H7 (cell line): ENCODE measurements around the gene RBM17. TPM values are rescaled to one million over a fixed set of nuclear protein-coding genes. Genes with fewer than 3 reads are reported as not detected.

Source experiments
- DNase-seq: peaks from one replicate; pipeline ENCODE4 v3.0.0; 2012
- H3K27me3 ChIP-seq: 2 replicates; pipeline ENCODE4 v1.6.0; 2011; ENCODE audit warnings: mild to moderate bottlenecking, low read length; ENCODE audit not compliant: control insufficient read depth, insufficient read depth
- H3K36me3 ChIP-seq: replicated peaks from 2 replicates; pipeline ENCODE4 v1.5.1; 2011; ENCODE audit warnings: low read length; ENCODE audit not compliant: control insufficient read depth, insufficient read depth
- H3K4me3 ChIP-seq: 2 replicates; pipeline ENCODE4 v1.5.1; 2011; ENCODE audit warnings: low read depth, mild to moderate bottlenecking, control low read depth, low read length, moderate library complexity; ENCODE audit not compliant: insufficient read depth
- total RNA-seq: library from RNA; depleted of rRNA; stranded (reverse); fragments of >200 nt; shearing (Covaris generic); gene quantifications from 2 replicates; pipeline ENCODE4 v1.2.3, GENCODE V29; 2014

Gene RBM17
- total RNA-seq, 1 experiment from 2014 or later = 41.9 TPM

DNA sequence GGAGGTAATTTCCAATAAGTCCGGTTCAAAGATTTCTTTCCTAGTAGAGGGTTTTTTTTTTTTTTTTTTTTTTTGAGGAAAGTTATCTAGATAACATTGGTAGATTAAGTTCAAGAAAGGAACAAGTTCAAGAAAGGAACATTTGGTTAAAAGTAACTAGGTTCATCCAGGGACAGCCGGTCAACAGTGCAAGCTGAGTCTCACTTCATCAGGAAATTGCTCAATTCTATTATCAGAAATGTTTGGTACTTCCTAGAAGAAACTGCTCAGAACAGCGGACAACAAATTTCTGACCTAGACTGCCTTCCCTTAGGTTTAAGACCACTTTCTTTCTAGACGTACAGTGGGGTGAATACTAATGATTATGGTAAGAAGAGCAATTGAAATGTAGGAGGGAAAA is 23.0 kb upstream of the RBM17 start:
- H3K27me3 ChIP-seq = no peaks in the 10 kb centered on the region
- no peak for DNase-seq
- no peaks in the 10 kb centered on the region for H3K36me3 ChIP-seq
- no peak overlapping the region for H3K4me3 ChIP-seq

DNA sequence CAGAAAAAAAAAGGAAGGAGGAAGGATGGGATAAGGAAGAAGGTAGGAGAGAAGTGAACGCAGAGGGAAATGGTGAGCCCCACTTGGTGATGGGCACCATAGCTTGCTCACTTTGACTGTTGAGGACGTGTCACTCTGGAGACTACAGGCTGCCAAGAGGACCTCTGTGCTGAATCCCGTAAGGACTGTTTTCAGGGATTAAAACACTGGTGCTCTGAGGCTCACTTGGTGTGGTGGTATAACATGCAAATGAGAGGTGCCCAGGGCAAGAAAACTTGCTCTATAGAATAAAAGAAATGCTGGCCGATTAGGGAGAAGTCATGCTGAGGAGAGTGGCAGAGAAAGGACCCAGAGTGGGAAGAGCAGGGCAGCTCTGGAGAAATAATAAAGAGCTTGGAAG is 21.4 kb upstream of the RBM17 start:
- Histone ChIP-seq H3K4me3 (no peak overlapping the region), H3K27me3 (no peaks in the 10 kb centered on the region), H3K36me3 (no peaks in the 10 kb centered on the region)
- no peak for DNase-seq

DNA sequence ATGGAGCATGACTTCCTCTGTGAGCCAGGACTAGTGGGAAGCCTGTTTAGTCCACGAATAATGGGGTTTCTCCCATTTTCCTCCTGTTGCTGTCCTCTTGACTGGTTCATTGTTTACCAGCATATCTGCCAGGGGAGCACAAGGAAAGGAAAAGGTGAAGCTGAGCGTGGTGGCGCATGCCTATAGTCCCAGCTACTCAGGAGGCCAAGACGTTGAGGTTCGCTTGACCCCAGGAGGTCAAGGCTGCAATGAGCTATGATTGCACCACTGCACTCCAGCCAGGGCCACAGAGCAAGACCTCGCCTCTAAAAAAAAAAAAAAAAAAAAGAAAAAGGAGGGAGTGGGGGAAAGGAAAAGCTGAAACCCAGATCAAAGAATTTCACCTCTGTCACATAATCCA is 20.8 kb upstream of the RBM17 start:
- Histone ChIP-seq H3K27me3 (no peaks in the 10 kb centered on the region), H3K4me3 (no peak overlapping the region), H3K36me3 (no peaks in the 10 kb centered on the region)
- no peak for DNase-seq

DNA sequence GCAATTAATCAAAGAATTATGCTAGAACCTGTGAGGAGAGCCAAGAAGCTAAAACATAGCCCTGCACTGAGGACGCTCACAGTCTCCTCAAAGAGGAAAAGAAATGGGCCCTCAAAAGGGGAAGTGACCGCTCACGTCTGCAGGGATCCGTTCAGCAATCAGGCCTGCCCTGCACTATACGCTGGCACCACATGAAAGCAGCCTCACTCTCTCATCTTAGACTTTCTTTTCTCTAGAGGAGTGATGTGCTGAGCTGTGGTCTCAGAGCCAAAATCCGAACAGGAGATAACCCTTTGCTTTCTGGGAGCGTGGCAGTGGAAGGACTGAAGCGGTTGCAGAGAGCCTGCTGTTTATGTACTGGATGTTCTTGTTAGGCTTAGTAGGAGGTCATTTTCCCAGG is 20.4 kb upstream of the RBM17 start:
- H3K4me3 ChIP-seq = no peak overlapping the region
- no peaks in the 10 kb centered on the region for H3K36me3 ChIP-seq
- no peak for DNase-seq
- H3K27me3 ChIP-seq = no peaks in the 10 kb centered on the region

DNA sequence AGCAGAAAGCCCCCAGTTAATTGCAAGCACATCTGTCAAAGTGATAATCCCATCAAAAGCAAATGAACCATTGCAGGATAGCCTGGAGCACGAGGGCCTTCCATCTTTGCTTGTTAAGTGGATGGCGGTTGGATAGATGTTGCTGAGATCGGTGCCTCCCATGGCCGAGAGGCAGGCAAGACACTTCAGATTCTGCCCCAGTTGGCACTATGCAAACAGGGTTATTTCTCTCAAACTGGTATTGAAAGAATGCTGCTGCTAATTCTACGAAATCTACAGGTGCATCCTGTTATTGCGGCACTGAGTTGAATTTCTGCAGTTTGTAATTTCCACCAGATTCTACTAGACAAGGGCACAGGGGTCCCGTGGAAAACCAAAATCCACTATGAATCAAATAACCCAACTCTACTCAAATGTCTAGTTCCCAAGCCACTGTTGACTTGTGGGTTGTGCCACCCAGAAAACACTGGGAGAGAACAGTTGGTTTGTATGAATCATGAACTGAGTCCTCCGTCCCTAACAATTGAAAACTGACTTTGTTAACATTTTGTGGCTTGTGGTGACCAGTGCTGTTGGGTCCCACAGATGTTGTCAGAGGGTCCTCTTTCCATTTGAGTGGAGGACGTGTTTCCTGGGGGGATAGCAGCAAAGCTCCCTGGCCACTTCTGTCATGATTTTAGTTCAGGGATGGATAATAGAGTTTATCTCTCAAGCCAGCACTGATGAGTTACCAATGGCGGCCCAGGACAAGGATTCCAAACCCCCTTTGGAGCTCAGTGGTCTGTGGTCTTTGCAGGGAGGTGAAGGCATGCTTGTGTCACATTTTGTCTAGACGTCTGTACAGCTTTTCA is 19.5 kb upstream of the RBM17 start:
- Histone ChIP-seq H3K27me3 (no peaks in the 10 kb centered on the region), H3K4me3 (no peak overlapping the region), H3K36me3 (no peaks in the 10 kb centered on the region)
- DNase-seq = no peak

DNA sequence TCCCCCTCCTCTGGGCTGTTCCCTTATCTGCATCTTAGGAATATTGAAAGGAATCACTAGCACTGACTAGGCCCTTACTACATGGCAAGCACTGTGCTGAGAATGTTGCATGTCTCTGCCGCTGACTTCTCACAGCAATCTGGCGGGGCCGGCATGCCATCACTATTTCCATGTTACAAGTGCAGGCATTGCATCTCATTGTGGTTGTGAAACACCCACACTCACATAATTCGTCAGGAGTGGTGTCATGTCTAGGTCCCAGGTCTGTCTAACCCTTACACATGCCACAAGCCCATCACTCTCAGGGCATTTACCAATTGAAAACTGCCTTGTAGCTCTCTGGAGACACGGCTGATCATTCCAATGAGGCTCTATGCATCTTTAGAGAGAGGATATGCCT is 18.2 kb upstream of the RBM17 start:
- no peak for DNase-seq
- Histone ChIP-seq H3K36me3 (no peaks in the 10 kb centered on the region), H3K4me3 (no peak overlapping the region), H3K27me3 (no peaks in the 10 kb centered on the region; the same call in 1 of the 2 replicates)

DNA sequence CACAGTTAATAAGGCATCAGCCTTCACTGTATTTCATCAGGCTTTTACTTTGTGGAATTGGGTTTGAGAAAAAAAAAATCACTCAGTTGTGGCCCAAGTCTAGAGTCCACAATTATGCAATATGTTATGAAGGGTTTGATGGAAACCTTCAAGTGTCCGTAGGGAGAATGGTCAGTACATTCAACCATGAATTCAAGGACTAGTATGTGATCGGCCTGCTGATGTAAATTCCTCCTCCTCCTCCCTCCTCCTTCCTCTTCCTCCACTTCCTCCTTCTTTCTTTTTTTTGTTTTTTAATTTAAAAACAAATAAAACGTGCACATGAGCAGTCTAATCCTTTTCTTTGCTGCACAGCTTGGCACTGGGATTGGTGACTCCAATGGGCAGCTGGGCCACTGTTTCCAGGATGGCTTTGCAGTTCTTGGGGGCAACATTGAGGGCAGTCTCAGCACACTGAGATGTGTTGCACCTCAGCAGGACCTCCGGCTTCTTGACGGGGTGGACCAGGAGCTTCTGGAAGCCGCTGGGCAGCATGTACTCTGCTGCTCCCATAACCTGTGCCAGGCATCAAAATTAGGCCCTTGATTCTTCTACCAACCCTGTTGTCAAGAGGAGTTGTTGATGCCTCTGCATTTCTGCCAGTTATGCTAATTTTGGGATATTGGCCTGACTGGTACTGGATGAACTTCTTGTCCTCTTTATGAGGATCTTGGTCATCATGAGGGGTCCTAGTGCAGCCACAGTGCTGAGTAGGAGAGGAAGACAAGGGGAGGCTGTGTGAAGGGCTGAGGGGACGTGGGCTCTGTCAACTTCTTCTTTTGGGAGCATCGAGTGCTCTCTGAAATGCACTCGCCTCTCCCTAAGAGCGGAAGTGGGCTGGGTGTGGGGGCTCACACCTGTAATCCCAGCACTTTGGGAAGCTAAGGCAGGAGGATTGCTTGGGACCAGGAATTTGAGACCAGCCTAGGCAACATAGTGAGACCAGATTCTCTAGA is 17.4 kb upstream of the RBM17 start:
- Histone ChIP-seq H3K27me3 (no peaks in the 10 kb centered on the region; the same call in 1 of the 2 replicates), H3K36me3 (no peaks in the 10 kb centered on the region), H3K4me3 (no peak overlapping the region)
- DNase-seq = no peak

DNA sequence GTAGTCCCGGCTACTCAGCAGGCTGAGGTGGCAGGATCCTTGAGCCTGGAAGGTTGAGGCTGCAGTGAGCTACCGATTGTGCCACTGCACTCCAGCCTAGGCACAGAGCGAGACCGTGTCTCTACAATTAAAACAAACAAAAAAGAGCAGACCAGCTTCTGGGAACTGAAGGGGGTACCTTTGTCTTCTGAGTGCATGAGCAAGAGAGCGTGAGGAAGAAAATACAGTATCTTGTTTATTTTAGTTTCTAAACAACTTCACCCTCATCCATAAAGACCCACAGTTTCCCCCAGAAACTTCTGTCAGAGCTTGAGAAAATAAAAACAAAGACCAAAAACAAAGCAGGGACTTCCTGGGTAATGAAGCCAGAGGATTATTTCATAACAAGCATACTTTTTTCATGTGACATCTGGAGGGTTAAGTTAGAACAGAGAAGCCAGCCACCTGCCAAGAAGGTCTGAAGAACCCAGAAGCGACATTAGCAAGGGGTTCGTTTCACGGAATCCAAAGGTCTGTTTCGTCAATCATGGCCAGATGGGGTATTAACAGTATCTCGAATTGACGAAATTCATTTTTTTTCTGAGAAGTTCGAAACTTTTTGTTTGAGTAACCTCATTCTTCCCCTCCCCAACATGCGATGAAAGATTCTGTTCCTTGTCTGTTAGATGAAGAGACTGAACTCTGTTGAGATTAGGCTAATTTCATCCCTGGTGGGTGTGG is 16.5 kb upstream of the RBM17 start:
- DNase-seq = no peak
- no peak overlapping the region for H3K4me3 ChIP-seq
- H3K27me3 ChIP-seq = no peaks in the 10 kb centered on the region; the same call in 1 of the 2 replicates
- no peaks in the 10 kb centered on the region for H3K36me3 ChIP-seq

DNA sequence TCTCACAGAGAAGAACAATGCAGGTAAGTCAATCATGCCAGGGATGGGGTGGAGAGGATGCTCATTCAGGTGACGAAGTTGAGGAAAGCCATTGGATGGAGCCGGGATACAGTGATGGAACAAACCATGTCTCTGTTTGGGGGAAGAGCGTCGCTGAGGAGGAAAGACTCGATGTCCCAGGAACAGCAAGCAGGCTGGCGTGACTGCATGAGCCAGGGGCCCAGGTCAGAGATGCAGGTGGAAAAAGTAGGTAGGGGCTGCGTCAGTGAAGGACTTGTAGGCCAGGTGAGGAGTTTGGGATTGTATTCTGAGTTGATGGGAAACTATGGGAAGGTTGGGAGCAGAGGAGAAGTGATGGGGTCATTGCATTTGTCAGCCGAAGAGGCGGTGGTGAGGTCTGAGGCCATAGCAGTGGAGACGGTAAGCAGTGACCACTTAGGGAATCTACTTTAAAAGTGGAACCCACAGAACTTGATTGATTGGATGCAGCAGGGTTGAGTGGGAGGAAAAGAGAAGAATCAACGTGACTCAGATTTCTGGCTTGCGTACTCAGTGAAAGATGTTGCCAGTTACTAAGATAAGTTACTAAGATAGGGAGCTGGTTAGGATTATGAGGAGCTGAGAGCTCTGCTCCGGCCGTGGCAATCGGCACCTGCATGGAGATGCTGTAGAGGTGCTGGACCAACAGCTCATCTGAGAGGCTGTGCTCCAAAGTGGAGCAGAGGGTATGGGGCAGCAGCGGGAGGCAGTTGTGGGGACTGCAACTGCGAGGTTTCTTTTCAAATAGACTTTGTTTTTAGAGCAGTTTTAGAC is 14.1 kb upstream of the RBM17 start:
- DNase-seq = no peak
- Histone ChIP-seq H3K36me3 (no peaks in the 10 kb centered on the region), H3K27me3 (no peaks in the 10 kb centered on the region; the same call in 1 of the 2 replicates), H3K4me3 (no peak overlapping the region)

DNA sequence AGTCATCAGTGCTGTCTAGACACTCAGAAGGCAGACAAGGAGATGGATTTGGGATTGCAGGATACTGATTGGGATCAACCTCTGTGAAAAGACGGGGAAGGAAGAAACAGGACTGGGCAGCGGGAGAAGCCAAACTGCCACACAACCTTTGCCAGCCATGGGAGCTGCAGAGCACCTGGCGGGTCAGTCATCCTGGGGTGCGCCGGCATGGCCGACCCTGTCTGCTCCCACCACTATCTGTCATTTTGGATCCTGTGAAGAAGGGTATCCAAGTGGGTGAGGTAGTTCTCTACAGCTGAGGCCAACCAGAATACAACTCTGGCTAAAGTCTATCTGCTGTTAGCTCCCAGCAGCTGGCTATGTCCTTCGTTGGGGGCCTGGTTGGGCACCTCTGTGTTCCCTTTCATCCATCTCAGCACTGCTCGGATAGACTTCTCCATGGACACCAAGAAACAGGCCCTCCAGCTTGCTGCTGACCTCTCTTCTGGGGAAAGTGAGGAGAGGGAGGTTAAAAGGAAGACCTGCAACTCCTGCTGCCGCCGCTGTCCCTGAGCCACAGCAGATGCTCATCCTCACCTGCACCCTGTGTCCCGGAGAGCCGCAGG is 11.7 kb upstream of the RBM17 start:
- no peaks in the 10 kb centered on the region for H3K36me3 ChIP-seq
- H3K27me3 ChIP-seq = no peaks in the 10 kb centered on the region; the same call in 1 of the 2 replicates
- no peak overlapping the region for H3K4me3 ChIP-seq
- no peak for DNase-seq

DNA sequence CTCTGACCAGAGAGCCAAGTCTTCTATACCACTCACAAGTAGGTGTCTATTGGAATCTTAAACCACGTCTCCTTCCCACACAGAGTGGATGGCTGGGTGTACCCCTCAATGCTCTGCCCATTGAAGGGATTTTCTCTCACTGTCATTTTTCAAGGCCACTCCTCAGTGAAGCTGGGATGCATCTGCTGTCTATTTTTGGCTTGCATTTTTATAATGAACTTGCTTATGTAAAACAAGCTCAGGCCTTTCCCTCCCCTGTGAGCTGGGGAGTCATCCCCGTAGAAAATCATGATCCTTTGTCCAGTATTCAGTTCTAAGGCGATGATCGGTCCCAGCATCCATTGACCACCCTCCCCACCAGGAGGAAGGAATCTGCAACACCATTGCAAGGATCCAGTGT is 9.8 kb upstream of the RBM17 start:
- Histone ChIP-seq H3K27me3 (no peaks in the 10 kb centered on the region; the same call in 1 of the 2 replicates), H3K4me3 (no peak overlapping the region), H3K36me3 (no peaks in the 10 kb centered on the region)
- DNase-seq = no peak

DNA sequence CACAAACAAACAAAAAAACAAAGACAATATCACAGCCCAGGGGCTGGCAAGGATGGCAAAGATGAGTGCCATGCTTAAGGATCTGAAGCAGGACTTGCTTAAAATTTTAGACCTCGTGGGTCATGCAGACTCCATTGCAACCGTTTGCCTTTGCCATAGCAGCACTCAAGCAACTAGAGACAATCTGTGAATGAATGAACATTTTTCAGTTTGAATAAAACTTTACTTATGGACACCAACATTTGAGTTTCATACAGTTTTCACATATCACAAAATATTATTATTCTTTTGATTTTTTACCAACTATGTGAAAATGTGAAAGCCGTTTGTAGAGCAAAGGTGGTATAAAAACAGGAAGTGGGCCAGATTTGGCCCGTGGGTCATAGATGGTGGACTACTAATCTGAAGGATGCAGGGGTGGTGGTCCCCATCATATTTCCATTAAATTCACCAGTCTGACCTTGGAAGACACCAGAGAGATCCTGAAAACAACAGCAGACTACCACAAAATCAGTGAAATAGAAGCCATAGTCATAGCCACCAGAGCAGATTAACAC is 8.3 kb upstream of the RBM17 start:
- no peaks in the 10 kb centered on the region for H3K27me3 ChIP-seq
- no peaks in the 10 kb centered on the region for H3K36me3 ChIP-seq
- H3K4me3 ChIP-seq = no peak overlapping the region
- no peak for DNase-seq
